Muscle of leg (tissue), 11 donors: ENCODE data around the gene ABCB1. TPM values are rescaled to one million over a fixed set of nuclear protein-coding genes. Genes with fewer than 3 reads are reported as not detected.
"Not testable (repeated sequence)": the region's sequence is repeated elsewhere in the genome, so short reads cannot be mapped to it uniquely, and the experiment has no call there.

Experiments used
- DNase-seq: peaks from one replicate; pipeline ENCODE4 v3.0.0; 2013
- H3K27ac ChIP-seq: one replicate; pipeline ENCODE4 v1.5.1; 2013; ENCODE audit warnings: mild to moderate bottlenecking, low read length, control low read depth
- H3K27me3 ChIP-seq: one replicate; pipeline ENCODE4 v1.6.1; 2013; ENCODE audit warnings: low read length; ENCODE audit not compliant: control insufficient read depth, insufficient read depth
- H3K36me3 ChIP-seq: one replicate; pipeline ENCODE4 v1.6.1; 2013; ENCODE audit warnings: low read length; ENCODE audit not compliant: control insufficient read depth, insufficient read depth
- H3K4me1 ChIP-seq: one replicate; pipeline ENCODE4 v1.6.1; 2013; ENCODE audit warnings: low read length; ENCODE audit not compliant: control insufficient read depth, insufficient read depth
- H3K4me3 ChIP-seq: one replicate; pipeline ENCODE4 v1.5.1; 2013; ENCODE audit warnings: low read length, control low read depth
- H3K9me3 ChIP-seq: replicated peaks from 2 replicates; pipeline ENCODE4 v1.6.1; 2013; ENCODE audit warnings: low read depth, low read length; ENCODE audit not compliant: control insufficient read depth
- WGBS: methylation state at CpG from one replicate; pipeline ENCODE4 v1.1.5; 2013; ENCODE audit warnings: missing lambda C conversion rate; ENCODE audit not compliant: insufficient coverage; 5-methylcytosine and 5-hydroxymethylcytosine counted together
- polyA plus RNA-seq, 8 donors: library from polyadenylated mRNA; unstranded; fragments of 120-200 nt; gene quantifications; one replicate each; pipeline versions ENCODE4 v1.2.1 to v1.2.3, GENCODE V29; 2013; ENCODE audit warnings: inconsistent platforms in 1 of 8, low replicate concordance in 1 of 8; ENCODE audit not compliant: insufficient read length in 8 of 8, insufficient read depth in 1 of 8
- total RNA-seq: library from RNA; stranded (reverse); fragments of 120-200 nt; gene quantifications from one replicate; pipeline ENCODE4 v1.2.4, GENCODE V29; 2013

ABCB1 gene
- total and polyA plus RNA-seq, 9 donors, result 0.16 to 0.60 (median 0.42) TPM

DNA sequence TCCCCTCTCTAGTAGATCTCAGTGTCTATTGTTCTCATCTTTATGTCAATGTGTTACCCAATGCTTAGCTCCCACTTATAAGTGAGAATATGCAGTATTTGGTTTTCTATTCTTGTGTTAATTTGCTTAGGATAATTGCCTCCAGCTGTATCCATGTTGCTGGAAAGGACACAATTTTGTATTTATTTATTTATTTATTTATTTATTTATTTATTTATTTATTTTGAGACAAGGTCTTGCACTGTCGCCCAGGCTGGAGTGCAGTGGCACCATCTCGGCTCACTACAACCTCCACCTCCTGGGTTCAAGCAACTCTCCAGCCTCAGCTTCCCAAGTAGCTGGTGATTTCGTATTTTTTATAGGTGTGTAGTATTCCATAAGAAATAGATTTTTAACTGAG is 140.2 kb downstream of the ABCB1 start:
- H3K27ac ChIP-seq, DNase-seq, H3K4me1 ChIP-seq, H3K9me3 ChIP-seq, H3K4me3 ChIP-seq, H3K27me3 ChIP-seq, H3K36me3 ChIP-seq: not testable (repeated sequence)
- WGBS, result no CpG with 5 or more reads among the region's 3 CpGs

DNA sequence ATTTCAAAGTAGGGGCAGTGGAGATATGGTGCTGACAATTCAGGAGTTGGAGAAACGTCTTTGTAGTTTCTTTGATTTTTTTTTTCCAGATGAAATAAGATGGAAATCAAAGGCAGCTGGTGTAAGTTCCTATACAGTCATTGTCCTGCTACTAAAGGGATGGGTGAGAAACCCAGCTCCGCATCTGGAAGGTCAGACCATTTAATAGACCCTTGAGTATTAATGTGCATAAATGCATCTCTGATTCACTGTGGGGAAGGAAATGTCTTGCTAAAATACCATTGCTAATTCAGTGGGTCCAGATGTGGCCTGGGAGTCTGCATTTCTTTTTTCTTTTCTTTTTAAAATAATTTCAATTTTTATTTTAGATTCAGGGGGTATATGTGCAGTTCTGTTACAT is 140.7 kb downstream of the ABCB1 start:
- Histone ChIP-seq H3K9me3 (no peaks in the 10 kb centered on the region), H3K4me1 (no peaks in the 10 kb centered on the region), H3K36me3 (no peaks in the 10 kb centered on the region), H3K4me3 (no peak overlapping the region), H3K27me3 (peaks cover 2% of the 10 kb centered on the region), H3K27ac (no peak overlapping the region)
- WGBS, result no CpG with 5 or more reads among the region's 2 CpGs
- no peak for DNase-seq

GRCh38 chr7:87458148-87458547 is 142.5 kb downstream of the ABCB1 start:
- WGBS, result no CpG with 5 or more reads among the region's 3 CpGs
- H3K4me3 ChIP-seq, result no peak overlapping the region
- H3K27ac ChIP-seq, result no peak overlapping the region
- H3K9me3 ChIP-seq, result no peaks in the 10 kb centered on the region
- no peak for DNase-seq
- H3K27me3 ChIP-seq, result peaks cover 2% of the 10 kb centered on the region
- H3K36me3 ChIP-seq, result no peaks in the 10 kb centered on the region
- no peaks in the 10 kb centered on the region for H3K4me1 ChIP-seq

- DNase-seq, result no peak
- Histone ChIP-seq H3K4me3 (no peak overlapping the region), H3K9me3 (no peaks in the 10 kb centered on the region), H3K36me3 (no peaks in the 10 kb centered on the region), H3K4me1 (no peaks in the 10 kb centered on the region), H3K27ac (no peak overlapping the region), H3K27me3 (peaks cover 2% of the 10 kb centered on the region)
- WGBS, result no CpG with 5 or more reads among the region's 2 CpGs
Observed at GRCh38 chr7:87456247-87456646, 144.4 kb downstream of the ABCB1 start.

Other genes starting within 250 kb of the ABCB1 start
- gene ABCB4, start 125.2 kb downstream of the ABCB1 start, total RNA-seq, result 0.49 TPM
- 1 to 10 TPM in 1 of 8 donors, under 1 TPM in 7; 0.20 to 1.7 (median 0.36) TPM for gene ABCB4, start 125.2 kb downstream of the ABCB1 start, polyA plus RNA-seq
- gene RUNDC3B, start 27.5 kb upstream of the ABCB1 start, total RNA-seq, result 0.18 TPM
- gene RUNDC3B, start 27.5 kb upstream of the ABCB1 start, polyA plus RNA-seq, result under 1 TPM; 0.09 to 0.41 (median 0.25) TPM